ELR (cell line): Measurements from ENCODE around the gene SCRT2.

ENCODE experiments used
- DNase-seq: peaks from one replicate; pipeline ENCODE4 v3.0.0-alpha.2; 2015; ENCODE audit warnings: low read depth

The SCRT2 gene

GRCh38 chr20:672963-673602, 2.5 kb downstream of the SCRT2 start:
- DNase-seq, result no peak

- DNase-seq, result no peak
These were observed 4.2 kb downstream of the SCRT2 start for GRCh38 chr20:671252-672030.

GRCh38 chr20:669573-669972, 6.0 kb downstream of the SCRT2 start:
- DNase-seq, result no peak

- DNase-seq, result no peak
These were observed 7.0 kb downstream of the SCRT2 start for GRCh38 chr20:668638-669037.

GRCh38 chr20:668050-668449, 7.6 kb downstream of the SCRT2 start:
- no peak for DNase-seq

GRCh38 chr20:667351-668034, 8.1 kb downstream of the SCRT2 start:
- DNase-seq, result peak; percentile 61

GRCh38 chr20:666877-667276, 8.7 kb downstream of the SCRT2 start:
- no peak for DNase-seq

- DNase-seq, result no peak
These were observed 10.3 kb downstream of the SCRT2 start for GRCh38 chr20:665276-665675.

GRCh38 chr20:664576-664975, 11.0 kb downstream of the SCRT2 start:
- no peak for DNase-seq

- no peak for DNase-seq
These were observed 11.5 kb downstream of the SCRT2 start for GRCh38 chr20:664151-664550.

GRCh38 chr20:663315-664090, 12.1 kb downstream of the SCRT2 start:
- no peak for DNase-seq

GRCh38 chr20:662277-663192, 13.1 kb downstream of the SCRT2 start:
- DNase-seq, result no peak

GRCh38 chr20:661474-662270, 13.9 kb downstream of the SCRT2 start:
- DNase-seq, result no peak

GRCh38 chr20:658731-659291, 16.8 kb downstream of the SCRT2 start:
- DNase-seq, result no peak

GRCh38 chr20:658202-658601, 17.4 kb downstream of the SCRT2 start:
- DNase-seq, result no peak

- DNase-seq, result no peak
These were observed 19.6 kb downstream of the SCRT2 start for GRCh38 chr20:655726-656624.

- DNase-seq, result no peak
These were observed 21.2 kb downstream of the SCRT2 start for GRCh38 chr20:654417-654750.

- DNase-seq, result no peak
These were observed 21.8 kb downstream of the SCRT2 start for GRCh38 chr20:653590-654416.
